ENCODE results near the gene FGF21.

GRCh38 chr19:48722196-48722708, 33.1 kb upstream of the FGF21 start:
- no peak for TF ChIP-seq POLR2AphosphoS5 (IDR thresholded peaks at IDR 0.05; ENCODE audit: low read depth, low read length)
- no peak for TF ChIP-seq REST (IDR thresholded peaks at IDR 0.05; ENCODE audit: insufficient read depth in 1 of 2, low read depth in 2 of 2, low read length in 2 of 2)
